Activated CD4-positive, alpha-beta T cell treated with anti-CD3 and anti-CD28 coated beads, Interleukin-2, amount 10 ng/mL, durations not matched to agents 7 days and 5 days (primary cell): Measurements from ENCODE around the gene TTPAL. TPM values are rescaled to one million over a fixed set of nuclear protein-coding genes. Genes with fewer than 3 reads are reported as not detected.
"Not testable (repeated sequence)": the region's sequence is repeated elsewhere in the genome, so short reads cannot be mapped to it uniquely, and the experiment has no call there.

Experiments
- CTCF ChIA-PET: fragments of 350-600 bp; sonication (Branson Sonifier 250); formaldehyde crosslinking; loops from one replicate; lab custom pipeline; 2021; ENCODE audit warnings: antibody characterized with exemption; lab: Charles Lee
- POLR2A ChIA-PET: fragments of 350-600 bp; sonication (Branson Sonifier 250); formaldehyde crosslinking; loops from one replicate; lab custom pipeline; 2021; ENCODE audit warnings: antibody characterized with exemption; lab: Charles Lee
- DNase-seq: peaks from one replicate; pipeline ENCODE4 v3.0.0-alpha.2; 2020
- H3K27ac Mint-ChIP-seq: one replicate; pipeline ENCODE4 v1.8.0; 2021; ENCODE audit warnings: mild to moderate bottlenecking, moderate library complexity, mixed read lengths
- H3K27me3 Mint-ChIP-seq: one replicate; pipeline ENCODE4 v1.8.0; 2021; ENCODE audit warnings: mixed read lengths
- H3K36me3 Mint-ChIP-seq: one replicate; pipeline ENCODE4 v1.8.0; 2021; ENCODE audit warnings: low read depth, mixed read lengths
- H3K4me1 Mint-ChIP-seq: one replicate; pipeline ENCODE4 v1.8.0; 2021; ENCODE audit warnings: mixed read lengths
- H3K4me3 Mint-ChIP-seq: one replicate; pipeline ENCODE4 v1.8.0; 2021; ENCODE audit warnings: mild to moderate bottlenecking, moderate library complexity, mixed read lengths
- H3K9me3 Mint-ChIP-seq: one replicate; pipeline ENCODE4 v1.8.0; 2021; ENCODE audit warnings: mixed read lengths
- total RNA-seq, 2 experiments: library from RNA; stranded (reverse); gene quantifications; one replicate each; pipeline ENCODE4 v1.2.3, GENCODE V29; 2021

Gene TTPAL
- total RNA-seq, 2 experiments from 2014 or later, result 17.1 to 19.5 TPM

GRCh38 chr20:44463466-44463865, 12.2 kb upstream of the TTPAL start:
- Mint-ChIP-seq H3K27me3 (no peaks in the 10 kb centered on the region), H3K9me3 (no peaks in the 10 kb centered on the region), H3K27ac (no peak overlapping the region), H3K4me1 (no peaks in the 10 kb centered on the region), H3K36me3 (no peaks in the 10 kb centered on the region), H3K4me3 (no peak overlapping the region)
- ChIA-PET POLR2A (no interaction called here), CTCF (no interaction called here)
- no peak for DNase-seq

- no peak overlapping the region for H3K27ac Mint-ChIP-seq
- H3K27me3 Mint-ChIP-seq, result no peaks in the 10 kb centered on the region
- CTCF ChIA-PET, result no interaction called here
- no peaks in the 10 kb centered on the region for H3K36me3 Mint-ChIP-seq
- POLR2A ChIA-PET, result no interaction called here
- H3K4me1 Mint-ChIP-seq, result no peaks in the 10 kb centered on the region
- no peak for DNase-seq
- no peaks in the 10 kb centered on the region for H3K9me3 Mint-ChIP-seq
- no peak overlapping the region for H3K4me3 Mint-ChIP-seq
Measured at GRCh38 chr20:44464514-44464913, 11.2 kb upstream of the TTPAL start.

GRCh38 chr20:44465001-44465560, 10.6 kb upstream of the TTPAL start:
- H3K4me3 Mint-ChIP-seq, result no peak overlapping the region
- no peaks in the 10 kb centered on the region for H3K9me3 Mint-ChIP-seq
- POLR2A ChIA-PET, result no interaction called here
- no peaks in the 10 kb centered on the region for H3K27me3 Mint-ChIP-seq
- no peaks in the 10 kb centered on the region for H3K4me1 Mint-ChIP-seq
- no peak overlapping the region for H3K27ac Mint-ChIP-seq
- no peak for DNase-seq
- CTCF ChIA-PET, result no interaction called here
- no peaks in the 10 kb centered on the region for H3K36me3 Mint-ChIP-seq

DNA sequence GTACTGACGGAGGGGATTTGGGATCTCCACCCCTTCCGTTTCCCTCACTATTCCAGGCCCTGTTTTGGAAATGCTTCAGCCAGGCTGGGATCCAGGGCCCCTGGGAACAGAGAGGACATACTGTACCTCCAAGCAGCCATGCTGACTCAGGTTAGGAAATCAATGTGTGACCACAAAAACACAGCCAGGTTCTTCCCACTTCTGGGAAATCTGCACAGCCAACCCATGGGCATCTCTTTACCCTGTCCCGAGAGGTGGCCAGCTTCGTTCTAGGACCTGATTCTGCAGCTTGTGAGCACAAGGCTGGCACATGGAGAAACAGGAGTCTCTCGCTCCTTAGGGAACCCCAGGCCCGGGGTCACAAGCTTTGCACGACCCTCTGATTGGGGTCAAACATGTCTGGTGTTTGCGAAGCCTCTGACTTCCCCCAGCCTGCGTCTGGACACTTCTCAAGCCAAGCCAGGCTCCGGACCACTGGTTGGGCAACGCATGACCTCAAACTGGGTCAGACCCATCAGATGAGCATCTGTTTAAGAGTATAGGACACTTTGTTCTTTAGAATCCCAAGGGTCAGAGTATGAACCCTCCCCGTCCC, 8.3 kb upstream of the TTPAL start:
- Mint-ChIP-seq H3K27ac (no peak overlapping the region), H3K4me1 (no peaks in the 10 kb centered on the region), H3K36me3 (no peaks in the 10 kb centered on the region), H3K27me3 (no peaks in the 10 kb centered on the region), H3K9me3 (no peaks in the 10 kb centered on the region), H3K4me3 (no peak overlapping the region)
- CTCF ChIA-PET, result interaction anchor here (1.1 to 1.2 kb wide), 2 partner anchors 9 to 156 kb away, joined by 3 read pairs; partner anchors contain the start of gene FITM2
- no peak for DNase-seq
- POLR2A ChIA-PET, result no interaction called here

GRCh38 chr20:44468044-44468782, 7.5 kb upstream of the TTPAL start:
- POLR2A ChIA-PET, result no interaction called here

DNA sequence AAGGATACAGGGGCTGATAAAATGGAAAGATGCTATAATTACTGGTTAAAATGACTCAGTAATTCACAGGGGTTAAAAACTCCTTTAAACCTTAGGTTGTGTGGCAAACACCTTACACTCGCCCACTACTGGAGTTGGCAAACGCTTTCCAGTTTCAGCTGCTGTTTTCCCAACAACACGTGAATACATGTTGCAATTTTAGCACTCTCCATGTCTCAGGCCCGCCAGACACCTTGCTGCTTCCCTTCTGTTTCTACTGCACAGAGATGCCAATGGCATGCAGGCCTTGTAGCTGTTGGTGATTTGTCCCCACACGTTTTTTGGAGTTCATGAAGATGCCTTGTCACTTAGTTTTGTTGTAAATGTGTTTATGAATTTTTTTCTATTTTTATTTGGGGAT, 5.3 kb upstream of the TTPAL start:
- H3K4me1 Mint-ChIP-seq, result peaks cover 6% of the 10 kb centered on the region
- CTCF ChIA-PET, result no interaction called here
- H3K36me3 Mint-ChIP-seq, result no peaks in the 10 kb centered on the region
- H3K27ac Mint-ChIP-seq, result no peak overlapping the region
- H3K27me3 Mint-ChIP-seq, result no peaks in the 10 kb centered on the region
- POLR2A ChIA-PET, result no interaction called here
- H3K4me3 Mint-ChIP-seq, result no peak overlapping the region
- no peak for DNase-seq
- H3K9me3 Mint-ChIP-seq, result no peaks in the 10 kb centered on the region

More at GRCh38 chr20:44468044-44468782, 7.5 kb upstream of the TTPAL start:
- no peak overlapping the region for H3K27ac Mint-ChIP-seq
- H3K4me3 Mint-ChIP-seq, result no peak overlapping the region
- no peaks in the 10 kb centered on the region for H3K36me3 Mint-ChIP-seq
- no peaks in the 10 kb centered on the region for H3K9me3 Mint-ChIP-seq
- DNase-seq, result no peak
- no peaks in the 10 kb centered on the region for H3K4me1 Mint-ChIP-seq
- CTCF ChIA-PET, result interaction anchor here (1.2 kb wide), 1 partner anchor 8 kb away, joined by 3 read pairs; no protein-coding TSS in a partner anchor
- H3K27me3 Mint-ChIP-seq, result no peaks in the 10 kb centered on the region

GRCh38 chr20:44471481-44471882, 4.2 kb upstream of the TTPAL start:
- peaks cover 2% of the 10 kb centered on the region for H3K36me3 Mint-ChIP-seq
- no peaks in the 10 kb centered on the region for H3K27me3 Mint-ChIP-seq
- peaks cover 17% of the 10 kb centered on the region for H3K4me1 Mint-ChIP-seq
- no peak overlapping the region for H3K27ac Mint-ChIP-seq
- no peaks in the 10 kb centered on the region for H3K9me3 Mint-ChIP-seq
- DNase-seq, result no peak
- ChIA-PET POLR2A (no interaction called here), CTCF (interaction anchor here (0.5 to 1.0 kb wide), 2 partner anchors 131 to 139 kb away, joined by 3 read pairs; no protein-coding TSS in a partner anchor)
- H3K4me3 Mint-ChIP-seq, result no peak overlapping the region

DNA sequence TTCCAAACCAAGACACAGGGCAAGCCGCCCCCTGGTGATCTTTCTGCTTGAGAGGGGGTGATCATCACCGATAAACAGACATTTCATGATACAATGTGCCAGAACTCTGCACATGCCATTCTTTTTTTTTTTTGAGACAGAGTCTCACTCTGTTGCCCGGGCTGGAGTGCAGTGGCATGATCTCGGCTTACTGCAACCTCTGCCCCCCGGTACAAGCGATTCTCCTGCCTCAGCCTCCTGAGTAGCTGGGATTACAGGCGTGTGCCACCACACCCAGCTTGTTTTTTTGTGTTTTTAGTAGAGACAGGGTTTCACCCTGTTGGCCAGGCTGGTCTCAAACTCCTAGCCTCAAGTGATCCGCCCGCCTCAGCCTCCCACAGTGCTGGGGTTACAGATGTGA, 3.4 kb upstream of the TTPAL start:
- not testable (repeated sequence) for DNase-seq, H3K27ac Mint-ChIP-seq, H3K36me3 Mint-ChIP-seq, H3K27me3 Mint-ChIP-seq, H3K9me3 Mint-ChIP-seq, H3K4me3 Mint-ChIP-seq
- ChIA-PET CTCF (interaction anchor here (0.6 to 1.0 kb wide), 2 partner anchors 138 to 1909 kb away, joined by 3 read pairs; no protein-coding TSS in a partner anchor), POLR2A (interaction anchor here (0.6 kb wide), 1 partner anchor 194 kb away, joined by 4 read pairs; no protein-coding TSS in a partner anchor)
- peaks cover 25% of the 10 kb centered on the region for H3K4me1 Mint-ChIP-seq

DNA sequence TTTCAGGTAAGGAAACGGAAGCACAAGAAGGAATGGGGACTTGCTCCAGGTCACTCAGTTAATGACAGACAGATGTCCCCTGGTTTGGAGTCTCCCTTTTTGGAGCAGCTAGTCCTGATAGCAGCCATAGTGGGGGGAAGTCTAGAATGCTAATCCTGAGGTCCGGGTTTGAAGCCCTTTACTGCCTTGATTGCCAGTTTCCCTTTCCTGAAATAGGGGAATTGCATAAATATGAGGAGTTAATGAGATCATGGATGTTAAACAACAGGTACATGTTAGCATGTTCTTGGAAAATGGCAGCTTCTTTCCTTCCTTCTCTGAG, 341 bp upstream of the TTPAL start:
- peaks cover 30% of the 10 kb centered on the region for H3K4me1 Mint-ChIP-seq
- no peaks in the 10 kb centered on the region for H3K9me3 Mint-ChIP-seq

DNA sequence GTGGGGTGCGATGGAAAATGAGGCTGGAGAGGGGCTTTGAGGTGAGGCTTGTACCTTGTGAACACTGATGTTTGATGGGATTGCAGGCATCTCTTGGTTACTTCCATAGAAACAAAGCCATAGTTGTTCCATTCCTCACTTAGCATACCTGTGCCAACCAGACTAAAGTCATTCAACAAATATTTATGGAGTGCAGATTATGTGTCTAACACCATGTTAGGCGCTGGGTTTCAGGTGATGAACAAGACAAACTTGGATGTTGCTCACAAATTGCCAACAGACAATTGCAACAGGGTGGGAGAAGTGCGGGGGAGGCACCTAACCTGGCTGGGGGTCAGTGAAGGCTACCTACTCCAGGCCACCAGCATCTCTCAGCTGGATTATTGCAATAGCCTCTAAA, 1.5 kb downstream of the TTPAL start:
- Mint-ChIP-seq H3K27me3 (no peaks in the 10 kb centered on the region), H3K9me3 (no peaks in the 10 kb centered on the region), H3K4me1 (peaks cover 33% of the 10 kb centered on the region), H3K36me3 (peaks cover 12% of the 10 kb centered on the region), H3K27ac (peak overlapping the region; percentile 52), H3K4me3 (peak overlapping the region; percentile 33)
- no peak for DNase-seq
- ChIA-PET POLR2A (no interaction called here), CTCF (interaction anchor here (0.6 to 3.2 kb wide), 3 partner anchors 10 to 166 kb away, joined by 3 to 10 read pairs (median 3); partner anchors contain the start of gene FITM2)

More for the DNA sequence above, 341 bp upstream of the TTPAL start:
- Mint-ChIP-seq H3K36me3 (peaks cover 2% of the 10 kb centered on the region), H3K27me3 (no peaks in the 10 kb centered on the region), H3K4me3 (peak overlapping the region; percentile 94), H3K27ac (peak overlapping the region; percentile 98)
- DNase-seq, result no peak
- ChIA-PET POLR2A (interaction anchor here (0.6 to 0.7 kb wide), 2 partner anchors 47 to 168 kb away, joined by 3 to 7 read pairs; partner anchors contain the start of gene SERINC3), CTCF (interaction anchor here (0.8 to 3.2 kb wide), 3 partner anchors 12 to 569 kb away, joined by 3 to 10 read pairs (median 3); no protein-coding TSS in a partner anchor)

DNA sequence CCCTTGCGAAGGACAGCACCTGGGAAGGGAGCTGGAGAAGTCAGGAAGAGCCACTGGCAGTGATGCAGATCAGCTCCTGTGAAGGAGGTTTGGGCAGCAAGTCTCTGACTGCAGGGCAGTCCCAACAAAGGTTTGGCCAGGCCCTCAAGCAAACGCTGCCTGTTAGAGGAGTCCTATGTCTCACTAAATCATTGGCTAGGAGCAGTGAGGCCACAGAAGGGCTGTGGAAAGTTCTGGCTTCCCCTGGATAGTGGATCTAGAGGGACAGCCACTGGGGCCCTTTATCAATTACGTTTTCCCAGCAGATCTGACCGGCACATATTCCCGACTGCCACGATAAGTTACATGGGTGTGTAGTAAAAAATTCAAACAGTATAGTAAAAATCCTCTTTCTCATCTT, 2.5 kb downstream of the TTPAL start:
- no peak overlapping the region for H3K27ac Mint-ChIP-seq
- no peak overlapping the region for H3K4me3 Mint-ChIP-seq
- ChIA-PET CTCF (interaction anchor here (0.6 to 3.2 kb wide), 3 partner anchors 9 to 26 kb away, joined by 3 to 10 read pairs (median 3); no protein-coding TSS in a partner anchor), POLR2A (no interaction called here)
- H3K27me3 Mint-ChIP-seq, result no peaks in the 10 kb centered on the region
- peaks cover 33% of the 10 kb centered on the region for H3K4me1 Mint-ChIP-seq
- no peak for DNase-seq
- peaks cover 12% of the 10 kb centered on the region for H3K36me3 Mint-ChIP-seq
- no peaks in the 10 kb centered on the region for H3K9me3 Mint-ChIP-seq

DNA sequence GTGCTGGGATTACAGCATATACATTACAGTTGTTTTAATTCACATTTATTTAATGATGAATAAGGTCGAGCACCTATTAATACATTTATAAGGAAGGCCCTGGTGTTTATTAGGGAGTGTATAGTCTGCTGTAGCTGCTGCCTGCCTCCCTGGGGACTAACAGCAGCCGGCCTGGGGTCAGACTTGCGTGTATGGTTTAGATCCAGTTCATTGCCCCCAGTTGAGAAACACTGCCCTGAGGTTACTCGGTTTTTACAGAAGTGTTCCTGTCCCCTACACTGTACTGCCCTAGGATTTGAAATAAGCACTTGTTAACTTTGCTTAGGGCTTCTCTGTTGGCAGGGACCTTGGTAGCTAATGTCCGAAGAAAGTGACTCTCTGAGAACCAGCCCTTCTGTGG, 4.0 kb downstream of the TTPAL start:
- H3K27ac Mint-ChIP-seq, result no peak overlapping the region
- ChIA-PET POLR2A (no interaction called here), CTCF (interaction anchor here (0.9 kb wide), 1 partner anchor 14 kb away, joined by 3 read pairs; no protein-coding TSS in a partner anchor)
- H3K4me1 Mint-ChIP-seq, result peaks cover 33% of the 10 kb centered on the region
- no peak for DNase-seq
- H3K4me3 Mint-ChIP-seq, result no peak overlapping the region
- peaks cover 19% of the 10 kb centered on the region for H3K36me3 Mint-ChIP-seq
- H3K27me3 Mint-ChIP-seq, result no peaks in the 10 kb centered on the region
- H3K9me3 Mint-ChIP-seq, result no peaks in the 10 kb centered on the region

- CTCF ChIA-PET, result interaction anchor here (0.9 kb wide), 1 partner anchor 14 kb away, joined by 3 read pairs; no protein-coding TSS in a partner anchor
- Mint-ChIP-seq H3K27ac (no peak overlapping the region), H3K4me1 (peaks cover 30% of the 10 kb centered on the region), H3K9me3 (no peaks in the 10 kb centered on the region), H3K27me3 (no peaks in the 10 kb centered on the region), H3K36me3 (peaks cover 20% of the 10 kb centered on the region), H3K4me3 (no peak overlapping the region)
- POLR2A ChIA-PET, result no interaction called here
- no peak for DNase-seq
Measured at GRCh38 chr20:44480097-44480496, 4.4 kb downstream of the TTPAL start.
